HepG2 (cell line): ENCODE results near the gene CEP78. TPM values are rescaled to one million over a fixed set of nuclear protein-coding genes. Genes with fewer than 3 reads are reported as not detected.

Experiments used
- FOSL2 ChIP-seq: sonication (generic); formaldehyde crosslinking; IDR thresholded peaks from 2 replicates; pipeline ENCODE4 v1.4.0; 2020; ENCODE audit warnings: missing genetic modification reagents
- IRF9 ChIP-seq: sonication (generic); formaldehyde crosslinking; IDR thresholded peaks from 2 replicates; pipeline ENCODE4 v1.8.0; 2022; ENCODE audit warnings: missing genetic modification reagents, mild to moderate bottlenecking, borderline replicate concordance
- MEF2D ChIP-seq: sonication (generic); formaldehyde crosslinking; IDR thresholded peaks from 2 replicates; pipeline ENCODE4 v1.5.1; 2020; ENCODE audit warnings: mild to moderate bottlenecking, missing genetic modification reagents
- MIER2 ChIP-seq: IDR thresholded peaks from 2 replicates; pipeline ENCODE4 v1.6.1; 2016; ENCODE audit warnings: missing biosample characterization, missing genetic modification reagents
- PRDM10 ChIP-seq: sonication (generic); formaldehyde crosslinking; IDR thresholded peaks from 2 replicates; pipeline ENCODE4 v1.4.0; 2020; ENCODE audit warnings: low read depth, missing genetic modification reagents
- ZBTB1 ChIP-seq: sonication (generic); formaldehyde crosslinking; IDR thresholded peaks from 2 replicates; pipeline ENCODE4 v1.4.0; 2020; ENCODE audit warnings: missing genetic modification reagents, borderline replicate concordance
- ZFAT ChIP-seq: sonication (generic); formaldehyde crosslinking; conservative IDR thresholded peaks from 2 replicates; pipeline ENCODE4 v1.8.1; 2023; ENCODE audit warnings: missing genetic modification reagents, inconsistent platforms
- ZNF235 ChIP-seq: sonication (generic); formaldehyde crosslinking; IDR thresholded peaks from 2 replicates; pipeline ENCODE4 v1.8.1; 2023; ENCODE audit warnings: mild to moderate bottlenecking, missing genetic modification reagents, borderline replicate concordance
- ZNF335 ChIP-seq: sonication (generic); formaldehyde crosslinking; IDR thresholded peaks from 2 replicates; pipeline ENCODE4 v1.4.0; 2020; ENCODE audit warnings: missing genetic modification reagents
- polyA plus RNA-seq, 8 experiments: library from polyadenylated mRNA; depleted of rRNA in 3 of 8; stranded (reverse) in 7 of 8; unstranded in 1 of 8; fragments of >200 nt; fragmentation: Illumina TruSeq in 4 of 8; extraction: Trizol in 4 of 8; gene quantifications; 2 replicates each; pipeline versions ENCODE4 v1.2.1 to v1.2.3, GENCODE V29; 2011 to 2016; ENCODE audit warnings: low read depth in 4 of 8, missing spikeins in 1 of 8, mixed read lengths in 1 of 8; ENCODE audit not compliant: insufficient read depth in 1 of 8
- total RNA-seq, 5 experiments: library from RNA; depleted of rRNA; stranded (reverse); fragments of >200 nt; fragmentation: Illumina TruSeq; extraction: Trizol; gene quantifications; 2 replicates each; pipeline ENCODE4 v1.2.3, GENCODE V29; 2016; ENCODE audit warnings: low read depth in 1 of 5
- TF ChIP-seq, protein P1 (sequence below): sonication (generic); formaldehyde crosslinking; IDR thresholded peaks from 2 replicates; pipeline ENCODE4 v1.9.0; 2021; ENCODE audit warnings: missing genetic modification reagents, mild to moderate bottlenecking, borderline replicate concordance
- TF ChIP-seq, protein P2 (sequence below): sonication (generic); formaldehyde crosslinking; IDR thresholded peaks from 2 replicates; pipeline ENCODE4 v1.8.1; 2023; ENCODE audit warnings: missing genetic modification reagents, inconsistent platforms, borderline replicate concordance
- TF ChIP-seq, protein P3 (sequence below): sonication (generic); formaldehyde crosslinking; IDR thresholded peaks from 2 replicates; pipeline ENCODE4 v1.5.1; 2020; ENCODE audit warnings: missing genetic modification reagents, mild to moderate bottlenecking, borderline replicate concordance
- TF ChIP-seq, protein P4 (sequence below): sonication (generic); formaldehyde crosslinking; IDR thresholded peaks from 2 replicates; pipeline ENCODE4 v1.5.0; 2020; ENCODE audit warnings: mild to moderate bottlenecking, missing genetic modification reagents, moderate library complexity
- TF ChIP-seq, protein P5 (sequence below): IDR thresholded peaks from 2 replicates; pipeline ENCODE4 v1.6.1; 2016; ENCODE audit warnings: low read depth, control low read depth

The CEP78 gene
- total and polyA plus RNA-seq, 2 of the 13 experiments (the other 11 are each of a cell fraction or from before 2014, with no cell fraction given) = 5.1 to 30.8 TPM

DNA sequence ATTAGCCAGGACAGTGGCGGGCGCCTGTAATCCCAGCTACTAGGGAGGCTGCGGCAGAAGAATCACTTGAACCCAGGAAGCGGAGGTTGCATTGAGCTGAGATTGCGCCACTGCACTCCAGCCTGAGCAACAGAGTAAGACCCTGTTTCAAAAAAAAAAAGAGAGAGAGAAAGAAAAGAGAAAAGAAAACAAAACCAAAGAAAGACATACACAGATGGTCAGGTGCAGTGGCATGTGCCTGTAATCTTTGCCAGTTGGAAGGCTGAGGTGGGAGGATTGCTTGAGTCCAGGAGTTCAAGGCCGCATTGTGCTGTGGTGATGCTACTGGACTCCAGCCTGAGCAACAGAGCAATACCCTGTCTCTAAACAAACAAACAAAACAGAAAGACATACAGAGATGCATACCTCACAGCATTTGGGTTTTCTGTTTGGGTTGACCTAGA is 51.1 kb downstream of the CEP78 start (continued):
- TF ChIP-seq PRDM10 (CRISPR knock-in tag) (no peak; the same call in 1 of the 2 replicates), MIER2 (CRISPR knock-in tag) (peak; percentile 67; the same call in 1 of the 2 replicates), IRF9 (CRISPR knock-in tag) (no peak), FOSL2 (CRISPR knock-in tag) (peak; percentile 77), ZBTB1 (no peak), MEF2D (CRISPR knock-in tag) (0 out of 2 replicates have a peak, but pooled peaks have one; percentile 46), ZFAT (CRISPR knock-in tag) (no peak), ZNF335 (no peak; the same call in 1 of the 2 replicates), ZNF235 (no peak)
- TF ChIP-seq, protein P1, sequence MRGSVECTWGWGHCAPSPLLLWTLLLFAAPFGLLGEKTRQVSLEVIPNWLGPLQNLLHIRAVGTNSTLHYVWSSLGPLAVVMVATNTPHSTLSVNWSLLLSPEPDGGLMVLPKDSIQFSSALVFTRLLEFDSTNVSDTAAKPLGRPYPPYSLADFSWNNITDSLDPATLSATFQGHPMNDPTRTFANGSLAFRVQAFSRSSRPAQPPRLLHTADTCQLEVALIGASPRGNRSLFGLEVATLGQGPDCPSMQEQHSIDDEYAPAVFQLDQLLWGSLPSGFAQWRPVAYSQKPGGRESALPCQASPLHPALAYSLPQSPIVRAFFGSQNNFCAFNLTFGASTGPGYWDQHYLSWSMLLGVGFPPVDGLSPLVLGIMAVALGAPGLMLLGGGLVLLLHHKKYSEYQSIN (CRISPR knock-in tag) = no peak
- TF ChIP-seq, protein P2, sequence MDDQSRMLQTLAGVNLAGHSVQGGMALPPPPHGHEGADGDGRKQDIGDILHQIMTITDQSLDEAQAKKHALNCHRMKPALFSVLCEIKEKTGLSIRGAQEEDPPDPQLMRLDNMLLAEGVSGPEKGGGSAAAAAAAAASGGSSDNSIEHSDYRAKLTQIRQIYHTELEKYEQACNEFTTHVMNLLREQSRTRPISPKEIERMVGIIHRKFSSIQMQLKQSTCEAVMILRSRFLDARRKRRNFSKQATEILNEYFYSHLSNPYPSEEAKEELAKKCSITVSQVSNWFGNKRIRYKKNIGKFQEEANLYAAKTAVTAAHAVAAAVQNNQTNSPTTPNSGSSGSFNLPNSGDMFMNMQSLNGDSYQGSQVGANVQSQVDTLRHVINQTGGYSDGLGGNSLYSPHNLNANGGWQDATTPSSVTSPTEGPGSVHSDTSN (CRISPR knock-in tag) = no peak
- TF ChIP-seq, protein P3, sequence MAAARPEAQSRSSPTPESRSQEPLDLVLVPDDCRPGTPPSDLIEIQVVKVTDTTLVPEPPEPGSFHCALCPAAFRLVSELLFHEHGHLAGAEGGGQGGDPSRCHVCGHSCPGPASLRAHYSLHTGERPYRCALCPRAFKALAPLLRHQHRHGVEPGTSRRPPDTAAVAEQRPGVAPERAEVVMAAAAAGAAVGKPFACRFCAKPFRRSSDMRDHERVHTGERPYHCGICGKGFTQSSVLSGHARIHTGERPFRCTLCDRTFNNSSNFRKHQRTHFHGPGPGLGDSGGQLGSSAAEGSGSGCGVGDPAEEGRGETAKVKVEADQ (CRISPR knock-in tag) = no peak
- TF ChIP-seq, protein P4, sequence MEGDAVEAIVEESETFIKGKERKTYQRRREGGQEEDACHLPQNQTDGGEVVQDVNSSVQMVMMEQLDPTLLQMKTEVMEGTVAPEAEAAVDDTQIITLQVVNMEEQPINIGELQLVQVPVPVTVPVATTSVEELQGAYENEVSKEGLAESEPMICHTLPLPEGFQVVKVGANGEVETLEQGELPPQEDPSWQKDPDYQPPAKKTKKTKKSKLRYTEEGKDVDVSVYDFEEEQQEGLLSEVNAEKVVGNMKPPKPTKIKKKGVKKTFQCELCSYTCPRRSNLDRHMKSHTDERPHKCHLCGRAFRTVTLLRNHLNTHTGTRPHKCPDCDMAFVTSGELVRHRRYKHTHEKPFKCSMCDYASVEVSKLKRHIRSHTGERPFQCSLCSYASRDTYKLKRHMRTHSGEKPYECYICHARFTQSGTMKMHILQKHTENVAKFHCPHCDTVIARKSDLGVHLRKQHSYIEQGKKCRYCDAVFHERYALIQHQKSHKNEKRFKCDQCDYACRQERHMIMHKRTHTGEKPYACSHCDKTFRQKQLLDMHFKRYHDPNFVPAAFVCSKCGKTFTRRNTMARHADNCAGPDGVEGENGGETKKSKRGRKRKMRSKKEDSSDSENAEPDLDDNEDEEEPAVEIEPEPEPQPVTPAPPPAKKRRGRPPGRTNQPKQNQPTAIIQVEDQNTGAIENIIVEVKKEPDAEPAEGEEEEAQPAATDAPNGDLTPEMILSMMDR (CRISPR knock-in tag) = no peak
- TF ChIP-seq, protein P5, sequence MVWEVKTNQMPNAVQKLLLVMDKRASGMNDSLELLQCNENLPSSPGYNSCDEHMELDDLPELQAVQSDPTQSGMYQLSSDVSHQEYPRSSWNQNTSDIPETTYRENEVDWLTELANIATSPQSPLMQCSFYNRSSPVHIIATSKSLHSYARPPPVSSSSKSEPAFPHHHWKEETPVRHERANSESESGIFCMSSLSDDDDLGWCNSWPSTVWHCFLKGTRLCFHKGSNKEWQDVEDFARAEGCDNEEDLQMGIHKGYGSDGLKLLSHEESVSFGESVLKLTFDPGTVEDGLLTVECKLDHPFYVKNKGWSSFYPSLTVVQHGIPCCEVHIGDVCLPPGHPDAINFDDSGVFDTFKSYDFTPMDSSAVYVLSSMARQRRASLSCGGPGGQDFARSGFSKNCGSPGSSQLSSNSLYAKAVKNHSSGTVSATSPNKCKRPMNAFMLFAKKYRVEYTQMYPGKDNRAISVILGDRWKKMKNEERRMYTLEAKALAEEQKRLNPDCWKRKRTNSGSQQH (CRISPR knock-in tag) = 0 out of 2 replicates have a peak, but pooled peaks have one; percentile 4
